ENCODE data around the gene COG6.

The COG6 gene

GRCh38 chr13:39777527-39778061, 122.1 kb downstream of the COG6 start:
- DNase-seq (ENCODE audit: low spot score): no peak
- Histone ChIP-seq H3K4me3 (no peak overlapping the region), H3K27ac (no peak overlapping the region)
- no peak for TF ChIP-seq CTCF (IDR thresholded peaks at IDR 0.05)

- no peak overlapping the region for H3K4me3 ChIP-seq
- no peak for TF ChIP-seq CTCF (IDR thresholded peaks at IDR 0.05)
- no peak overlapping the region for H3K27ac ChIP-seq
- DNase-seq (ENCODE audit: low spot score): no peak
These were observed 124.1 kb downstream of the COG6 start for GRCh38 chr13:39779337-39780265.

- no peak for DNase-seq (ENCODE audit: low spot score)
- Histone ChIP-seq H3K4me3 (no peak overlapping the region), H3K27ac (no peak overlapping the region)
- TF ChIP-seq CTCF (IDR thresholded peaks at IDR 0.05): no peak
These were observed 125.2 kb downstream of the COG6 start for GRCh38 chr13:39780711-39781110.

GRCh38 chr13:39781381-39781780, 125.9 kb downstream of the COG6 start:
- Histone ChIP-seq H3K4me3 (no peak overlapping the region), H3K27ac (no peak overlapping the region)
- TF ChIP-seq CTCF (IDR thresholded peaks at IDR 0.05): no peak
- no peak for DNase-seq (ENCODE audit: low spot score)

- TF ChIP-seq CTCF (IDR thresholded peaks at IDR 0.05): no peak
- no peak overlapping the region for H3K4me3 ChIP-seq
- DNase-seq (ENCODE audit: low spot score): no peak
- no peak overlapping the region for H3K27ac ChIP-seq
These were observed 127.6 kb downstream of the COG6 start for GRCh38 chr13:39783051-39783450.

GRCh38 chr13:39784347-39784746, 128.9 kb downstream of the COG6 start:
- Histone ChIP-seq H3K4me3 (no peak overlapping the region), H3K27ac (no peak overlapping the region)
- DNase-seq (ENCODE audit: low spot score): no peak
- no peak for TF ChIP-seq CTCF (IDR thresholded peaks at IDR 0.05)

- TF ChIP-seq CTCF (IDR thresholded peaks at IDR 0.05): no peak
These were observed 130.6 kb downstream of the COG6 start for GRCh38 chr13:39786091-39786490.

More at GRCh38 chr13:39786091-39786490, 130.6 kb downstream of the COG6 start:
- peak overlapping the region in 1 of 2 donors; percentile 50 for H3K27ac ChIP-seq
- no peak for DNase-seq (ENCODE audit: low spot score)
- no peak overlapping the region for H3K4me3 ChIP-seq
